ENCODE results near the gene CRIM1. TPM values are rescaled to one million over a fixed set of nuclear protein-coding genes. Genes with fewer than 3 reads are reported as not detected.

The CRIM1 gene
- total RNA-seq, 4 donors from 2014 or later = 71.7 to 132 (median 118) TPM

- no peak for TF ChIP-seq CTCF (IDR thresholded peaks at IDR 0.05)
- TF ChIP-seq POLR2A (IDR thresholded peaks at IDR 0.05) = no peak
- 82 to 86% methylated on average over 4 of the region's 4 CpGs for WGBS, 2 donors
- no peak overlapping the region for H3K4me3 ChIP-seq (ENCODE audit: low read depth, poor library complexity, severe bottlenecking)
- no peak for DNase-seq (ENCODE audit: low spot score in 2 of 2)
- intact Hi-C loops (cut with DNase I; ENCODE audit: low total_unique reads) = no loop called here
Observed at GRCh38 chr2:36477315-36477714, 121.7 kb downstream of the CRIM1 start.

DNA sequence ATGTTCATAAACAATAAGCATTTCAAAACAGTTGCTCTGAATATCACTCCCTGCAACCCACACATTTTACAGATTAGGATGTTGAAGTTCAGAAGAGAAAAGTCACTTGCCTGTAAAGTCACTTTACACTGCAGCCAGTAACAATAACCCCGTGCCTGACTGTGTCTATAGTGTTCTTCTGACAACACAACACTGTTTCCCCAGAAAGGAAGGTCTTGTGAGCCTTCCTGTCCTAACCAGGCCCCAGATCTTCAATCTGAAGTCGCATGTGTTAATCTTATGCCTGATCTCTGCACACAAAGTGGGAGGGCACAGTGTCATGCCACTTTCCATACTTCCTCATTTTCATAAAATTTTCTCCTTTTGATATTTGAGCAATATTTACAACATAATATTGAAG is 122.2 kb downstream of the CRIM1 start:
- intact Hi-C loops (cut with DNase I; ENCODE audit: low total_unique reads) = no loop called here
- DNase-seq (ENCODE audit: low spot score in 2 of 2) = no peak
- H3K4me3 ChIP-seq (ENCODE audit: low read depth, poor library complexity, severe bottlenecking) = no peak overlapping the region
- TF ChIP-seq CTCF (IDR thresholded peaks at IDR 0.05) = no peak
- TF ChIP-seq POLR2A (IDR thresholded peaks at IDR 0.05) = no peak
- 36 to 71% methylated on average over 2 of the region's 2 CpGs for WGBS, 2 donors

DNA sequence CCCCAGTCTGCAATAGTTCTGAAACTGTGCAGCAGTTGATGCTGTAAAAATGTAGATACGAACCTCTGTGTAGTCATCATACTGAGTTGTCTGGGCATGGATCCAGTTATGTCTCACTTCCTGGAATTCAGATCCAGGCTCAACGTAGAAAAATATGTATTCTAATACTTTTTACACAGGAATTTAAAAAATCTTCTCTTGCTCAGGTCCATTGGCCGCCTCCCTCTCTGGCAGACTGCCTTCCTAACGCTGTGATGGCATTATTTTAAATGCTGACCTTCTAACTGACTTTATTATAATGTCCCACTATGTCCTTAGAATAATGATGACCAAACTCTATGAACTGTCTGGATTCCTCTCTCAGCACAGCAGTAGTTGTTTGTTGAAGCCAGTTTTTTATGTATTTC is 122.8 kb downstream of the CRIM1 start:
- 36 to 61% methylated on average over 4 of the region's 4 CpGs for WGBS, 2 donors
- no peak overlapping the region for H3K4me3 ChIP-seq (ENCODE audit: low read depth, poor library complexity, severe bottlenecking)
- intact Hi-C loops (cut with DNase I; ENCODE audit: low total_unique reads) = no loop called here
- no peak for DNase-seq (ENCODE audit: low spot score in 2 of 2)
- no peak for TF ChIP-seq POLR2A (IDR thresholded peaks at IDR 0.05)
- TF ChIP-seq CTCF (IDR thresholded peaks at IDR 0.05) = no peak

- WGBS, 2 donors = 50 to 66% methylated on average over 4 of the region's 4 CpGs
- intact Hi-C loops (cut with DNase I; ENCODE audit: low total_unique reads) = no loop called here
- H3K4me3 ChIP-seq (ENCODE audit: low read depth, poor library complexity, severe bottlenecking) = no peak overlapping the region
- DNase-seq (ENCODE audit: low spot score in 2 of 2) = no peak
- TF ChIP-seq CTCF (IDR thresholded peaks at IDR 0.05) = no peak
Observed at GRCh38 chr2:36478999-36479398, 123.4 kb downstream of the CRIM1 start.

- TF ChIP-seq POLR2A (IDR thresholded peaks at IDR 0.05) (no peak), CTCF (IDR thresholded peaks at IDR 0.05) (no peak)
- DNase-seq (ENCODE audit: low spot score in 2 of 2) = no peak
- WGBS, 2 donors = 96 to 98% methylated on average over 16 of the region's 16 CpGs
- intact Hi-C loops (cut with DNase I; ENCODE audit: low total_unique reads) = no loop called here
- H3K4me3 ChIP-seq (ENCODE audit: low read depth, poor library complexity, severe bottlenecking) = no peak overlapping the region
Observed at GRCh38 chr2:36479406-36479805, 123.8 kb downstream of the CRIM1 start.

DNA sequence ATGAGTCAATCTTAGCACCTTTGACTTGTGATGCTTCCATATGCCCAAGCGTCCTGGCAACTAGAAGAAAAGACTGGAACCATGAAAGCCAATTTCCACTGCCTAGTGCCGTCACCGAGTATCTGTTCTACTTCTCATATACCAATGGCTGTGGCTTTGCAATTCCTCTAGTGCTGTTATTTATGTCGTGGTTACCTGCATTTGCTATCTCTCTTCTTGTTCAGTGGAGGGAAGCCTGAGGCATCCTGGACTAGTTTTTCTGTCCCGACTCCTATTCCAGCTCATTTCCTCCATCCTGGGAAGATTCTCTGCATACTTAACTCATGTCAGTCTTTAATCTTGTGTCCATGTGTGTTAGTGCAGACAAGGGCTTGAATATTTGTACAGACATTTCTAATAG is 124.5 kb downstream of the CRIM1 start:
- no peak for TF ChIP-seq CTCF (IDR thresholded peaks at IDR 0.05)
- no peak for TF ChIP-seq POLR2A (IDR thresholded peaks at IDR 0.05)
- DNase-seq (ENCODE audit: low spot score in 2 of 2) = no peak
- intact Hi-C loops (cut with DNase I; ENCODE audit: low total_unique reads) = no loop called here
- WGBS, 2 donors = 83 to 84% methylated on average over 5 of the region's 5 CpGs
- no peak overlapping the region for H3K4me3 ChIP-seq (ENCODE audit: low read depth, poor library complexity, severe bottlenecking)

Data from lower leg skin (tissue), 4 donors.